ENCODE data around the gene PGC.

Gene PGC

DNA sequence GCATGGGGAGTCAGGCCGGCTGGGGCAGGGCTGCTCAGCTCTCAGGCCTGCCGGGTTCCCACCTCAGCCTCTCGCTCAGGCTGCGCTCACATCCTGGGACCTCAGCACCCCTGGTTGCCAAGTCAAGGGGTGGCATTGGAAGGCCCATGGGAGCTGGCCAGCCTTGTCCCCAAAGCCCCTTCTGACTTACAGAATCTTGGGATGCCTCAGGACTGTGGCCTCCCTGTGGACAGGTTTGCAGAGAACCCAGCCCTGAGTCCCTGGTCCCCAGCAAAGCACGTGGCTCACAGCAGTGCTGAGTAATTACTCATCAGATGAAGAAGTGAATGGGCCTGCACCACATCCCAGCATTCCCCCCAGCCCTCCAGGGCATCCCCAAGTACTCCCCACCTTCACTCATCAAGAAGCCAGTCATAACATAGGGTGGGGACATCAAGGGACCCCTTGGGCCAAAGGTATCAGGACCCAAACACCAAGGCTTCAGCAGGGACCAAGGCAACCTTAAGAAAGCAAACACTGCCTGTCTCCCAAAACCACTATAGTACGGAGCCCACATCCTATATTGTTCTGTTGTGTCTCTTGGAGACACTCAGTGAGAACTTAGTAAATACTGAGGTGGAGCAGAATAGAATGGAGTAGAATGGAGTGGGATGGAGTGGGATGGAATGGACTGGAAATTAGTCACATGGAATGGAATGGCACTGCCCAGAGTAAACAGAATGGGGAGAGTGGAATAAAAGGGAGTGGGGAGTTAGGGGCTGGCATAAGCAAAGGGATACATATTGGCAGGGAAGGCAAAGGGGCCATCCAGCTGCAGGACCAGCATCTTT lies 3.6 kb downstream of the PGC start:
- DNase-seq, result no peak

DNA sequence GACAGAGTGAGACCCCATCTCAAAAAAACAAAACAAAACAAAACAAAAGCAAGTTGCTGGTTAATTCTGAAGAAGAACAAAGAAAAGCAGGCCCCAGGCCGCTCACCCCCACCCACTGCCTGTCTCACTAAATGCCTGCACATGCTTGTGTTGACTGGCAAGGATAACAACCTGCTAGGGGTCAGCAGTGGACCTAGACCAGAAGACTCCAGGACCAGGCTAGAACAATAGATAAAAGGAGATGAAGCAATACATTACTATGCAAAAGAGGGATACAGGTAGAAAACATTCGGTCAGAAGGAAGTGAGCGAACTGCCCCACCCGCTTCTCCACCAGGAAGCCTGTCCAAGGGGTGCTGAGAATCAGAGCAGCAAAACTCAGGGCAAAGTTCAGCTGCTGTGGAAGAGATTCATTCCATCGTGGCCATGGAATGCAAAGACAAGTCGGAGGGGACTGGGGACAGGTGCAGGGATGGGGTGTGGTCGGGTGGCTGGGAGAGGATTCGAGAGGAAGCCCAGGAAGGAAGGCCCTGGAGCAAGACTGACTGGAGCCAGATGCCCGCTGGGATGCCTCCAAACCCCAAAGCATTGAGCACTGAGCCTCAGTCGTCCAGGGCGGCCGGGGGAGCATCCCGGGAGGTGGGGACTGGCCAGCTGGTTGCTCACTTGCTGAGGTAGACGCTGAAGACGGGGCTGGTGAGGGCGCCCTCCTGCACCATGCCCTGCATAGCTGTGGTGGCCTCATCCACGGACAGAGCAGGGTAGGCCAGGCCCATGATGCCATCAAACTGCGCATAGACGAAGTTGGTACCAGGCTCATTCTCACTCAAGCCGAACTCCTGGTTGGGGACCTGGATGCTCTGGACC lies 5.3 kb downstream of the PGC start:
- DNase-seq, result no peak

DNA sequence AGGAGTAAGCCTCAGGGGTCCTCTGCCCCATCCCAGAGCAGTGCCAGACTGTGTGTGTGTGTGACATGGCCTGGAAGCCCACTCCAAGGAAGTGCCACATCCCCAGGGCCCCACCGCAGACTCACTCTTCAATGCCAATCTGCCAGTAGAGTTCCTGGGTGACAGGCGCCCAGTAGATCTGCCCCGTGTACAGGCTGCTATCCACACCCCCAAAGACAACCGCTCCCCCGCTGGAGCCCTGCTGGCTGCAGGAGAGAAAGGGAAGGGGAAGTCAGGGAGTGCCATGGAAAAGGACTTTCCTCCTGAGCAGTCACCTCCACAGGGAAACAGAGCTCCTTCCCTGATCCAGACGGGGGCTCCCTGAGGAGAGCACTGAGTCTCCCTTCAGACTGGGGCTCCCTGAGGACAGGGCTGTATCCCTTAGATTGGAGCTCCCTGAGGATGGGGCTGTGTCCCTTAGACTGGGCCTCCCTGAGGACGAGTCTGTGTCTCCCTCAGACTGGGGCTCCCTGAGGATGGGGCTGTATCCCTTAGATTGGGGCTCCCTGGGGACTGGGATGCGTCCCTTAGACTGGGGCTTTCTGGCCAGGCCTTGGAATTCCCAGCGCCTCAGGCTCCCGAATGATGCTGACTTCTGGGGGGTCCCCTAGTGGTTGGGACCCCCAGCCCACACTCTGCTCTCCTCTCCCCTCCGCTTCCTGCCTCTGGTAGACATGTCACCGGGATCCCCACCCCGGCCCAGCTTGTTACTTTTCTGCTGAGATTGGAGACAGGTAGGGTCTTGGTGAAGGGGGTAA lies 6.6 kb downstream of the PGC start:
- DNase-seq, result no peak

DNA sequence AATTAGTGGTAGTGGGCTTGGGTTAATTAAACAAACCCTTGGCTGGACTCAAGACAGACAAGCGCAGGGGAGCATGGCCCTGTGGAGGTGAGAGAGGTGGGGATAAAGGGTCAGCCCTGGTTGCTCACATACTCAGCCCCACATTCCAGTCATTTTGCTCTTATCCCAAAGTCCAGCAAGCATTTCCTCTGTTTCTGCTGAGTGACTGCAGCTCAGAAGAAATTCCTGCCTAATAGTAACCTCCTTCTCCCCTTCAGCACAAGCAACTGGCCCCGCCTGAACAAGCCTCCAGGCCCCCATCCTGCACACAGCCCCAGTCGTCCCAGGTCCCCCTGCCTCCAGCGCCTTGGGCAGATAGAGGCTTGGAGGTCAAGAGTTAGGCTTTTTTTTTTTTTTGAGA lies 8.2 kb downstream of the PGC start:
- no peak for DNase-seq

DNA sequence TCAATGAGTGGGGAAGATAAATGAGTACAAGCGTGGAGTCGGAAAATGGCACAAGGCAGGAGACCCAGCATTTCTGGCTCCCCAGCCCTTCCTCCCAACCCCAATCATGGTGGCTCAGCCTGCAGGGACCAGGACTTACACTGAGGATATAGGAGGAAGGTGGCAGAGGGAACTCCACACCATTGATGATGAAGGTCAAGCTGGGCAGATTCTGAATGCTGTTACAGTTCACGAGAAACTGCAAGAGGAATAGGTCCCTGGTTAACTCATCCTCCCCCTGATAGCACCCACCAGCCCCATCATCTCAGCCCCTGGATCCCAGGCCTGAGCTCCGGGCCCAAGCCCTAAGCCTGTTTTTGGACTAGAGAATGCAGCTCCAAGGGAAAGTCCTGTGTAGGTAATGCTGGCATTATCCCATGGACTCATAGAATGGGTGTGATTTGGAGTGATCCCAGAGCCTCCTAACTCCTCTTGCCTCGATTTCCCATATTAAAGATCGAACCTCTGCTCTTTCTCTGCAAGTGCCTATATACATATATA lies 9.5 kb downstream of the PGC start:
- DNase-seq, result no peak

DNA sequence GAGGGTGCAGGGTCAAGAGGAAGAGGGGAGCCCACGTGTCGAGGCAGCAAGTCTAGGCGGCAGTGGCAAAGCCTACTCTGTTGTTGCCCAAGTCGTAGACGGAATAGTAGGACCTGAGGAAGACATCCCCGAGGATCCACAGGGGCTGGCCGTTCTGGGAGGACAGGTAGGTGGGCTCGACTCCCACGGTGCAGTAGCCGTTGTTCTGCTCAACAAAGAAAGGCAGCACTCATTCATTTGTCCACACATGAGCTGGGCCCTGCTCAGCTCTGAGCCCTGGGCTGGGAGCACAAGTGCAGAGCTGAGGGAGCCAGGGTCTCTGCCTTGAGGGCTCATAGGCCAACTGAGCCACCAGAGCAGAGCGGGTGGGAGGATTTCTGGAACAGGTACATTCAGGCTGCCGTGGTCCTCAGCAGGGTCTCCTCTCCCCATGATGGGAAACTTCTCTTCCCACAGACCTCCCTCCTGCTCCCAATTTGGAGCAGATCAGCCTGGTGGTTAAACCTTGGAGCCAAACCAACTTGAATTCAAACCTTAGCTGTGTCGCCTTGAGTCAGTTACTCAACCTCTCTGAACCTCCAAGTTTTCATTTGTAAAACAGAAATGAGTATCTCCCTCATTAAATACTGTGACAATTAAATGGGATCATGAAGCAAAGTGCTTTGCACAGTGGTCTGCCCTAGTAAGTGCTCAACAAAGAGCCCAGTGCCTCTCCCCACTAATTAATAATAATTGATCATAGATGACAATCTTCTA lies 10.2 kb downstream of the PGC start:
- DNase-seq, result no peak

DNA sequence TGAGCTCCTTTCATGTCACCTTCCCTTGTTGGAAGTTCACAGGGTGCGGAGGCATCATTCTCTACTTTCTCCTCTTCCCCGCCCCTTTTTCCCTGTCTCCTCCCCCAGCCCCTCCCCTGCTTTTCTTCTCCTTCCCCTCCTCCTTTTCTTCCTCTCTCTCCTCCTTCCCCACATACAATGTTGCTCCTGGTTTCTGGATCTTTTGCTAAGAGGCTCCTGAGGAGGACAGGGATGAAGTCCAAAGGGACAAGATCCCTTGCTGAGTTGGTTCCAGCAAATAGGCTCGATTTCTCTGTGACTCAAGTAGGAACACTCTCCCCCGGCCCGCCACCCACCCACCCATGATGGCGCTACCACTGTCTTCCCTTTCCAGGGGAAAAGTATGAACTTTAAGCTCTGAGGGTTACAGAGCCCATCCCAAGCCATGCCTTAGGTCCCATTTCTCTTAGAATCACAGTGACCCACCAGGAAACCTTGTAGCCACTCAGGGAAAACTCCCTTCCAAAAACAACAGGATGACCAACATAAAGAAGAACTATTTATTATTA lies 10.9 kb downstream of the PGC start:
- DNase-seq, result no peak

DNA sequence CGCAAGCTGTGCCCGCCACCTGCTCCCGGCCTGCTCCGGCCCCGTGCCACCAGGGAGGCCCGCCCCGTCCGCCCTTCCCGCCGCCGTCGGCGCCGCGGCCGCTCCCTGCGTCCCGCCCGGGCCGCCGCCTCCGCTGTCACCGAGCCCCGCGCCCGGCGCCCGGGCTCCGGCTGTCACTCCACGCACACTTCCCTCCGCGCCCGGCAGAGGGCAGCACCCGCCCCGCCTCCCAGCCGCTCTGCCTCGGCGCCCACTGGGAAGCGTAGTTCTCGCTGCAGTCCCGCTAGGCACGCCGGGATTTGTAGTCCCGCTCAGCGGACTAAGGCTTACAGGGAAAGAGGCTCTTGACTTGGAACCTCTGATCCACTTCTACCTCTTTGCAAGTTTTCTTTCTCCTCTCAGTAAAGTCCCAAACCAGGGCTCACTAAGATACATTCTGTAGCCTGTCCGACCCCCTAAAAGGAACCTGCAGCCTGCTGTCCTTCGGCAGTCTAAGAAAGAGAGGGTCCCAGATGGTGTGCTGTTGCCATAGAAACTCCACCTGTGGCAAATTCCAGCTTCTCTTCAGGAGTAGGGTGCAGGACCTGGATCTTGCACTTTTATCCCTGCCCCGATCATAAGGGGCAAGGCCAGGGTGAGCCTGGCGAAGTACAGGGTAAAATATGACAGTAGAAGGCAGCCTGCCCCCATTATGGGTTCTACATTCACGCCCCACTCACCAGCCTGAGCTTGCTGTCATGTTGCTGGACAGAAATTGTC lies 11.6 kb downstream of the PGC start, which contains the start of gene TFEB:
TFEB (minus strand) TSS at position 182 of the 759 bp plus-strand sequence. CDS start 44,395 bp downstream, outside the sequence.
- DNase-seq, result peak; percentile 91 to 93

DNA sequence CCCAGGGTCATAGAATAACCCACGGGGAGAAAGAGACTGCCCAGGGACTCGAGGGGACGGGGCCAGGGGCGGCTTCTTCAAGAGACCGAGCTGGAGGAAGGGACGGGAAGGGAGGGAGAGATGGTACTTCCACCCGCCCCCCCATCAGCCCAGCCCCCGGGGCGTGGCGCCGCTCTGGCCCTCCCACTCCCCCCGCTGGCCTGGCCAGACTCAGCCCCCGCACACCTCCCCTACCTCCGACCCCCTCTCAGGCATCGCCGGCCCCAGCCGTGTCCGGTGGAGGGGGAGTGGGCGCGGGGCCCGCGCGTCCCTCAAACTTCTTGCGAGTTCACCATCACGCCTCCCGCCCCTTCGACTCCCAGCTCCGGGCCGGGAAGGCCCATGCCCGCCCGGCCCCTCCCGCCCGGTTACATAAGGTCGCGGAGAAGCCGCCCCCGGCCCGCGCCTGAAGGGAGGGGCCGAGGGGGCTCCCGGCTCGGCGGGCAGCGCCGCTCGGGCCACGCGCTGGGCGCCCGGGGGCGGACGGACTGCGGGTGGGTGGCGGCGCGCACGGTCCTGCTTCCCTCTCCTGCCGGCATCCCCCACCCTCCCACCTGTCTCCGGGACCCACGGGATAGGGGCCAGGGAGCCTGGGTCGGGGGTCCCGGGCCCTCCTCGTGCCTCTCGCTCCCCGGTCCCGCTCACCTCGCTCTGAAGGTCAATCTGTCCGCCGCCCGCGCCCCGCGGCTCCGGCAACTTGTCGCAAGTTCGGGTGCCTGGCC lies 12.4 kb downstream of the PGC start:
- peak; percentile 87 to 88 for DNase-seq

DNA sequence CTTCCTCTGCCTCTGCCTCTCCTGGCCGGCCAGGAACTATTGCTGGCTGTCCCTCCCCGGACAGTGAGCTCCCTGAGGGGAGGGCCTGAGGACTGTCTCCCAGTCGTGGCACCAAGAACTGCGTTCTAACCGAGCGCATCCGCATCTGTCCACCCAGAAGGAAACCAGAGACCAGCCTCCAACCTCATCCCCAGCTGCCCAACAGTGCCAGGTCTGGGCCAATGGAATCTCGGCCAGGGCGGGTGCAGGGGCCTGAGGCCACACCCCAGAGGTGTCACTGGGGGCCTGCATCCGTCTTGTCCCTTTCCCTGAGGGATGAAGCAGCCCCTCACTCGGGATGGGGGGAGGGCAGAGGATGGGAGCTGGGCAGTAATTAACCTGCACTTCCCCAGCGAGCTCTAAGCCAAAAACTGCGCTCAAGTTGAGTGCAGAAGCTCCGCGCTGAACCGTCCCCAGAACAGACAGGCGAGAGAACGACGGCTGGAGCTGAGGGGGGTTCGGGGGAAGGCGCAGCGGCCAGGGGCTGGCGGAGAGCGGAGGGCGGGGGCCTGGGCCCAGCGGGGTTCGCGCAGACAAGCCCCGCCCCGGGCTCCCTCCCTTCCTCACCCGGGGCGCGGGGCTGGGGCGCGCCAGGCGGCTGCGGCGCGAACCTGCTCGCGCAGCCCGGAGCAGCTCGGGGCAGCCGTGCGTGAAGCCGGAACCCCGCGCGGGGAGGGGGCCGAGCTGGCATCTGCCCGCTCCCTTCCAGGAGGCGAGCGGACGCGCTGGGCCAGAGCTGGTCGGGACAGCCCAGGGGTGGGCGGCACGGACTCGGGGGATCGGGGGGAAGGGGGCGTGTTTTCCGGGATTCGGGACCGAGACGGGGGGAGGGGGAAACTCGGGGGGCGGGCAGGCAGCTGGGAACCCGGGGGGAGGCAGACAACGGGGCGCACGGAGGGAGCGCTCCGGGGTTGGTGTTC lies 13.2 kb downstream of the PGC start:
- DNase-seq, result peak; percentile 88 to 93

DNA sequence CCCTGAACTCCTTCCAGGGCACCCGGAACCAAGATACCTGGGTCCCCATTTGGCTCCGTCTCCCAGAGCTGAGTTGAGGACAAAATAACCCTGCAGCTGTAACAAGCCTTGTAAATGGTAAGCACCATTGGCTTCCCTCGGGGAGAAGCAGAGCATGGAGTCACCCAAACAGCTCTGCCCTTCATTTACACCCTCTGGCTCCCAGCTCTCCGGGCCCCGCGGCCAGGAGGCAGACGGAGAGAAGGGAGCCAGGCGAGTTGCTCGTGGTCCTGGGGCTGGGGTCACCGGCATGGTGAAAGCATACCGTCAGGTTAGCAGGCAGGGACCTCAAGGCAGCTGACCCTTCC lies 13.9 kb downstream of the PGC start:
- no peak for DNase-seq

DNA sequence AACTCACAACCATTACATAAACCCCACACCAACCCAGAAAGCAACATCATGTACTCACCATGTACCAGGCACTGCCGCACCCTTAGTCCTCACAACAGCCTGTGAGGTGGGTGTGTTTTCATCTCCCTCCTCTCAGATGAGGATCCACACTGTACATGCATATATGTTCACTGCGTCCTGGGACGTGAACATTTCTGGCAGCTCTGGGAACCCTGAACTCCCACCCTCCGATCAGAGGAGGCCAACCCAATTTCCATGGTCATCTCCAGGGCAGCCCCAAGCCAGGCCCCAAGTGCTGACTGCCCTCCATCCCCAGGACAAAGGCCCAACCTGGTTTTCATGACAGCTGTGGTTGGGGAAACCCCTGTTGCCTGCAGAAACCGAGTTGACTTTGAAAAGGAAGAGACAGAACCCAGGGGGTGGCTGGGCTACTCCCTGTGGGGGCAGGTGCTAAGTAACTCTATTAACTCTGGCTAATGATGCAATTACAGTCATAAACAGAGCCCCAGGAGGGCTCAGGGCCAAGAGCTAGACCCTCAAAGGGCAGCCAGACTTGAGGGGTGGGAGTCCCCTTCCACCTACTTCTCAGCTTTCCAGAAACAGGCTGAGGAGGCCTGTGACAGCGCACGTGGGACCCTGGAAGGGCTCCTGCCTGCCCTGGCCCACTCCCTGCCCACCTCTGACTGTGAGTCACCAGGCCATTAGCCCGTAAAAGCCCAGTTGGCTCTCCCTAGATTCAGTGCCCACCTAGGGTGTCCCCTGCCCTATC lies 14.4 kb downstream of the PGC start:
- DNase-seq, result peak in 1 of 2 donors; percentile 38

DNA sequence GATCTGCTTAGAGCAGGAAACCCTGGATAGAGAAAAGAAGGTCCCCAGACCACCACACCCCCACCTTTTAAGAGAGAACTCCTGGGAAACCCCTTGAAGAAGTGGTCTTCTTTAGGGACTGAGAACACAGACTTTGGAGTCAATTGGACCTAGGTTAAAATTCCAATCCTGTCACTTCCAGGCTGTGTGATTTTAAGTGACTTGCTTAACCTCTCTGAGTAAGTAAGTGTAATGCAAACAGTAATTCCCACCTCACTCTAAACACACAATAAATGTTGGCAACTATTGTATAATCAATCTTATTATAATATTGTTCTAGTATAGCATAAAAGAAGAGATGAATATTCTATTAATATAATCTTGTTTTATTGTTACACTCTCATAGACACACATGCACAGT lies 15.0 kb downstream of the PGC start:
- DNase-seq, result no peak

DNA sequence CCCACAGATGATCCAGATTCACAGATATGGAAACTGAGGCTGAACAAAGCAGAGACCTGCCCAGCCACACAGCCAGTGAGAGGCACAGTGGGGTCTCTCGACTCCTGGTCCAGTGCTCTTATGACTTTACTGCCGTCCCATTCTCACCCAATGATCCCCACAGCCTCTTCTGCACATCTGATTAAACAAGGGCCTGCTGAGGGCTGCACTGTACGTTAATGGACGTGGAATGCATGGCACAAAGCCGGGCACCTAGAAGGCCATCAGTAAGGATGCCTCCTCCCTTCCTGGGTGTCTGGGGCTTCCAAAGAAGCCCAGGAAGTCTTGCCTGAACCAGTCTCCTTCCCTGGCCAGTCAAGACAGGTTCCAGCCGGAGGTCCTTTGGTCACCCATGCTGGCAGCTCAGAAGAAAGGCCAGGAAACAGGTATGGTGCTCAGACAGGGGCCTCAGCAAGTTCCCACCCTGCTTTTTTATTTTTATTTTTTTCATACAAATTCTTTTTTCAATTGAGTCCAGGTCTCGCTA lies 15.6 kb downstream of the PGC start:
- no peak for DNase-seq

DNA sequence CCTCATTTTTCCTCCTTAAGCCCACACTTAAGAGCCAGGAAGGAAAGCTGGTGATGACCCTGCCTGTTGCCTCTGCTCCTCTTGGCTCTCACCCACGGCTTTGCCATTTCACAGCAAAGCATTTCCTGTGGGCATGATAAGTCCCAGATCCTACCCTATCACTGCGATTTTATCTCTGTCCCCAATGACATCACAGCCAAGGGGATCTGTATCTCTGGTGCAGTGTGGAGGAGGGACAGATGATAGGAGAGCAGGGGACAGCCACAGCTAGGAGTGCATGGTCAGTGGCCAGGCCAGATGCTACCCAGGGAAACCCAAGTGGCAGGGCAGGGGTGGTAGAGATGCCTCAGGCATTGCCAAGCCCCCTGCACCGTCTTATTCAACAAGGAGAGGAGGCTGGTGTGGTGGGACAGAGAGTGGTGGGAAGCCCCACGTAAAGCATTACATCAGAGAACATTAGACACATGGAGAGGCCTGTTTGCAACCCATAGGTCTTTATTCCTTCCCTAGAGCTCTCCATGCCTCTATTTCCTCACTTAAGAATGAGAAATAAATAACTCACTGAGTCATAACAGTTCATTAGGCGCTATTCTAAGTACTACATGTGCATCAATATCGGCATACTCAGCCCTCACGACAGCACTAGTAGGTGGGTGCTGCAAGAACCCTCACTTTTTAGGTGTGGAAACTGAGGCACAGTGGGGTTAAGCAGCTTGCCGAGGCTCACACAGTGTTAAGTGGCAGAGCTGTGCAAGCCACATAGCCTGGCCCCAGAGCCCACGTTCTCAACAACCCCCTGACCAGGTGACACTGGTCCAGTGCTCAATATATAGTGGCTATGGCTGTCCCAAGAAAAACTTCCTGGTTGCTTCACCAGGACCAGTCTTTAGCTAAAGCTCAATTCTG lies 16.4 kb downstream of the PGC start:
- DNase-seq, result no peak

DNA sequence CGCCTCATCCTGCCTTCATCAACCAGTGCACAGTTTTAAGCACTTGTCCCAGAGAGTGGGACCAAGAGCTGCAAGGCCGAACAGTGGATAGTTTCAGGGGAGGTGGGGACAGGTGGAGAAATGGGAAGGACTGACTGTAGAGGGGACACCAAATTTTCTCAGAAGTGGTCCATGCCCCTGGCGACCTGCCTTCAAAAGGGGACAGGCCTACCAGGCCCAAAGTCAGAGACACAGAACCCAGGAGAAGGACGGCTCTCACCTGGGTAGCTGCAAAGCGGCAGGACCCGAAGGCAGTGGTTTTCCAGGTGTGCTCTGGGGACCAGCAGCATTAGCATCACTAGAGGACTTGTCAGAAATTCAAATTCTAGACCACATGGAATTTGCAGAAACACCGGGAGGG lies 17.6 kb downstream of the PGC start:
- DNase-seq, result no peak

DNA sequence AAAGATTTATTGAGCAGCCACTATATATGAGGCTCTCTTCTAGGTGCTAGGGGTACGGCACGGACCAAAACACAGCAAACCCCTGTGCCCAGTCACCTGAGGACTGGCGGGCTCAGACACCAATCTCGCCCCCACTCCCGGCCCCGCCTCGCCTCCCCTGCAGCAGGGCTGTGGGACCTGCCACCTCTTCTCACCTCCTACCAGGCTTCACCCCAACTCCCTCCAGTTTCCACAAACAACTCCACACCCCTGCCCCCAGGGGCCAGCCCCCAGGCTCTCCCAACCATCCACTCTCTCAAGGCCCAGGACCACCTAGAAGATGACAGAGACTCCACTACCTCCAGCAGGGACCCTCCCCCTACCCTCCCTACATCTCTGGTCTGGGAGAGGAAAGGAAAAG lies 18.2 kb downstream of the PGC start:
- DNase-seq, result no peak
